ENCODE data around the gene BCAS3. TPM values are rescaled to one million over a fixed set of nuclear protein-coding genes. Genes with fewer than 3 reads are reported as not detected.
A peak's percentile ranks its signal among the peaks of the same experiment; 100 is the strongest.

Gene BCAS3
- total and polyA plus RNA-seq, 2 donors (not counting 1 experiment from before 2014, with no cell fraction given), result 13.9 to 73.4 TPM

DNA sequence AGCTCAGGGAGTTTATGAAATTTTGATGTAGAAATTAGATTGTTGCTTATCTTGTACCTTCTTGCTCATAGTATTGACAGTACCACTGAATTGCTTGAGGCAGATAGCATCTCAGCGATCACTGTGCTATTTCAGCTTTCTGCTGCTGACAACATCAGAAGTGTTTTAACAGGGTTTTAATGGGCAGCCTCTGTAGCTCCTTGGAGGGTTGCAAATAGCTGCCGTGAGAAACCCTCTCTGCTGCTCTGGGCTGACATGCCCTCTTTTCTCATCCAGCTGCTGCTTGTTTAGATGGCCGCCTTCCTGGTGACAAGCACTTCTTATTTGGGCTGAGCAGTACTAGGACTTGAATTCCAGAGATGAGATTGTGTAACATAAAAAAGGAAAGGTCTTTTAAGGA, 541.8 kb downstream of the BCAS3 start:
- intact Hi-C loops (cut with micrococcal nuclease), result no loop called here
- no peak overlapping the region for H3K4me3 ChIP-seq (ENCODE audit: control extremely low read depth in 1 of 5, extremely low read depth in 1 of 5, insufficient read depth in 1 of 5, low read depth in 2 of 5, low read length in 4 of 5)
- Mint-ChIP-seq H3K4me1 (peaks cover 22% of the 10 kb centered on the region), H3K27me3 (no peaks in the 10 kb centered on the region), H3K27ac (no peak overlapping the region), H3K9me3 (ENCODE audit: insufficient read depth) (no peaks in the 10 kb centered on the region), H3K4me3 (no peak overlapping the region)
- no peak for TF ChIP-seq EZH2 (IDR thresholded peaks at IDR 0.05; ENCODE audit: borderline replicate concordance, insufficient read depth, low read depth, low read length, poor library complexity, severe bottlenecking)
- peaks cover 14 to 19% of the 10 kb centered on the region in 2 donors for H3K4me1 ChIP-seq (ENCODE audit: control insufficient read depth in 2 of 2, insufficient read depth in 2 of 2, low read length in 2 of 2)
- no peaks in the 10 kb centered on the region for H3K36me3 ChIP-seq (replicated peaks in 1 of 2; ENCODE audit: control extremely low read depth in 1 of 2, control insufficient read depth in 1 of 2, extremely low read depth in 1 of 2, insufficient read depth in 2 of 2, low read length in 1 of 2)
- ChIA-PET POLR2A (no interaction called here), CTCF (no interaction called here)
- 100% methylated on average over 1 of the region's 3 CpGs for WGBS (ENCODE audit: insufficient coverage)
- H3K9ac ChIP-seq (ENCODE audit: low read length), result no peak overlapping the region
- H3K9me3 ChIP-seq (ENCODE audit: control extremely low read depth in 1 of 3, control insufficient read depth in 2 of 3, insufficient read depth in 1 of 3, low read length in 2 of 3), result no peaks in the 10 kb centered on the region
- no peak overlapping the region for H3K27ac ChIP-seq (ENCODE audit: low read length in 2 of 2)
- no peak for ATAC-seq (ENCODE audit: low read depth)
- H2AFZ ChIP-seq (ENCODE audit: insufficient read depth, low read depth, low read length, poor library complexity, severe bottlenecking), result no peak overlapping the region
- no peaks in the 10 kb centered on the region for H3K27me3 ChIP-seq (replicated peaks in 1 of 4; ENCODE audit: control extremely low read depth in 1 of 4, control insufficient read depth in 3 of 4, insufficient read depth in 4 of 4, low read length in 3 of 4)
- no peaks in the 10 kb centered on the region for H3K79me2 ChIP-seq (ENCODE audit: control insufficient read depth, insufficient read depth, low read length)
- no peak for DNase-seq
- H4K20me1 ChIP-seq (ENCODE audit: control insufficient read depth, insufficient read depth, low read length, poor library complexity, severe bottlenecking), result no peaks in the 10 kb centered on the region
- no peak overlapping the region for H3K4me2 ChIP-seq (replicated peaks; ENCODE audit: low read depth, low read length, poor library complexity, severe bottlenecking)

DNA sequence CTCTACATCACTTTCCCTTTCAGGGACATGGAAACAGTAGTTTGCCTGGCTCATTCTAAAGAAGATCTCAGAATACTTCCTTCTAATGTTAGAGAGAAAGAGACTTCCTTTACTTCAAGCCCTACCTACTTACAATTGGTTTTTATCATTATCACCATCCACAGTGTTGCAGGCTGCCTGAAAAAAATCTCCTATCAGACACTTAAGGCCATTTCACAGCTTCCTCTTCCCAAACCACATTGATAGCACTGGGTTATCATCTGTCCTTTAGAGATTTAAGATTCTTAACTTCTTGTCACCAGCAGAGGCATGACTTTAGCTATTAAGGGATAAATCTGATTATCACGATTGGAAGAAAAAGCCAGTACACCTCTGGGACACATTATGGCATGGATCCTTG, 543.5 kb downstream of the BCAS3 start:
- Histone ChIP-seq H3K4me2 (replicated peaks; ENCODE audit: low read depth, low read length, poor library complexity, severe bottlenecking) (peak overlapping the region; percentile 40), H3K9ac (ENCODE audit: low read length) (peak overlapping the region; percentile 21), H3K4me3 (ENCODE audit: control extremely low read depth in 1 of 5, extremely low read depth in 1 of 5, insufficient read depth in 1 of 5, low read depth in 2 of 5, low read length in 4 of 5) (no peak overlapping the region), H4K20me1 (ENCODE audit: control insufficient read depth, insufficient read depth, low read length, poor library complexity, severe bottlenecking) (no peaks in the 10 kb centered on the region), H3K79me2 (ENCODE audit: control insufficient read depth, insufficient read depth, low read length) (no peaks in the 10 kb centered on the region), H3K27ac (ENCODE audit: low read length in 2 of 2) (no peak overlapping the region), H2AFZ (ENCODE audit: insufficient read depth, low read depth, low read length, poor library complexity, severe bottlenecking) (peak overlapping the region; percentile 22), H3K4me1 (ENCODE audit: control insufficient read depth in 2 of 2, insufficient read depth in 2 of 2, low read length in 2 of 2) (peaks cover 14 to 19% of the 10 kb centered on the region in 2 donors), H3K9me3 (ENCODE audit: control extremely low read depth in 1 of 3, control insufficient read depth in 2 of 3, insufficient read depth in 1 of 3, low read length in 2 of 3) (no peaks in the 10 kb centered on the region), H3K36me3 (replicated peaks in 1 of 2; ENCODE audit: control extremely low read depth in 1 of 2, control insufficient read depth in 1 of 2, extremely low read depth in 1 of 2, insufficient read depth in 2 of 2, low read length in 1 of 2) (no peaks in the 10 kb centered on the region), H3K27me3 (replicated peaks in 1 of 4; ENCODE audit: control extremely low read depth in 1 of 4, control insufficient read depth in 3 of 4, insufficient read depth in 4 of 4, low read length in 3 of 4) (no peaks in the 10 kb centered on the region)
- Mint-ChIP-seq H3K9me3 (ENCODE audit: insufficient read depth) (no peaks in the 10 kb centered on the region), H3K4me1 (peaks cover 22% of the 10 kb centered on the region), H3K27me3 (no peaks in the 10 kb centered on the region), H3K4me3 (no peak overlapping the region), H3K27ac (peak overlapping the region; percentile 26)
- DNase-seq (peak; percentile 6), ATAC-seq (ENCODE audit: low read depth) (no peak)
- ChIA-PET CTCF (no interaction called here), POLR2A (no interaction called here)
- TF ChIP-seq, protein P1, sequence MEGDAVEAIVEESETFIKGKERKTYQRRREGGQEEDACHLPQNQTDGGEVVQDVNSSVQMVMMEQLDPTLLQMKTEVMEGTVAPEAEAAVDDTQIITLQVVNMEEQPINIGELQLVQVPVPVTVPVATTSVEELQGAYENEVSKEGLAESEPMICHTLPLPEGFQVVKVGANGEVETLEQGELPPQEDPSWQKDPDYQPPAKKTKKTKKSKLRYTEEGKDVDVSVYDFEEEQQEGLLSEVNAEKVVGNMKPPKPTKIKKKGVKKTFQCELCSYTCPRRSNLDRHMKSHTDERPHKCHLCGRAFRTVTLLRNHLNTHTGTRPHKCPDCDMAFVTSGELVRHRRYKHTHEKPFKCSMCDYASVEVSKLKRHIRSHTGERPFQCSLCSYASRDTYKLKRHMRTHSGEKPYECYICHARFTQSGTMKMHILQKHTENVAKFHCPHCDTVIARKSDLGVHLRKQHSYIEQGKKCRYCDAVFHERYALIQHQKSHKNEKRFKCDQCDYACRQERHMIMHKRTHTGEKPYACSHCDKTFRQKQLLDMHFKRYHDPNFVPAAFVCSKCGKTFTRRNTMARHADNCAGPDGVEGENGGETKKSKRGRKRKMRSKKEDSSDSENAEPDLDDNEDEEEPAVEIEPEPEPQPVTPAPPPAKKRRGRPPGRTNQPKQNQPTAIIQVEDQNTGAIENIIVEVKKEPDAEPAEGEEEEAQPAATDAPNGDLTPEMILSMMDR (IDR thresholded peaks at IDR 0.05), result no peak
- TF ChIP-seq EZH2 (IDR thresholded peaks at IDR 0.05; ENCODE audit: borderline replicate concordance, insufficient read depth, low read depth, low read length, poor library complexity, severe bottlenecking), result no peak
- WGBS (ENCODE audit: insufficient coverage), result 100% methylated on average over 1 of the region's 1 CpG
- intact Hi-C loops (cut with micrococcal nuclease), result no loop called here
